Suprapubic skin (tissue), 4 donors: ENCODE measurements around the gene ADCK2. TPM values are rescaled to one million over a fixed set of nuclear protein-coding genes. Genes with fewer than 3 reads are reported as not detected.
A peak's percentile ranks its signal among the peaks of the same experiment; 100 is the strongest.
"Not testable (repeated sequence)": the region's sequence is repeated elsewhere in the genome, so short reads cannot be mapped to it uniquely, and the experiment has no call there.

Experiments
- DNase-seq, 2 donors: peaks; one replicate each; pipeline ENCODE4 v3.0.0-alpha.2; 2019; ENCODE audit warnings: low spot score in 2 of 2
- H3K27ac ChIP-seq: fragments of 200-600 bp; sonication (generic); one replicate; pipeline ENCODE4 v1.5.1; 2019
- H3K27me3 ChIP-seq: fragments of 200-600 bp; sonication (generic); one replicate; pipeline ENCODE4 v1.5.1; 2019
- H3K36me3 ChIP-seq: fragments of 200-600 bp; sonication (generic); one replicate; pipeline ENCODE4 v1.5.1; 2019
- H3K4me1 ChIP-seq: fragments of 200-600 bp; sonication (generic); one replicate; pipeline ENCODE4 v1.5.1; 2019
- H3K4me3 ChIP-seq: fragments of 200-600 bp; sonication (generic); one replicate; pipeline ENCODE4 v1.5.1; 2019; ENCODE audit warnings: mild to moderate bottlenecking
- H3K9me3 ChIP-seq: fragments of 200-600 bp; sonication (generic); one replicate; pipeline ENCODE4 v1.5.1; 2019
- CTCF ChIP-seq, 2 donors: fragments of 200-600 bp in 1 of 2; fragments of 450-650 bp in 1 of 2; sonication (generic) in 1 of 2; IDR thresholded peaks; one replicate each; pipeline ENCODE4 v1.5.1; 2016 to 2019; ENCODE audit warnings: antibody characterized with exemption in 2 of 2, mild to moderate bottlenecking in 1 of 2, moderate library complexity in 1 of 2
- EP300 ChIP-seq: sonication (generic); formaldehyde crosslinking; IDR thresholded peaks from one replicate; pipeline ENCODE4 v1.6.1; 2017; ENCODE audit warnings: antibody characterized with exemption
- POLR2A ChIP-seq, 2 donors: fragments of 450-650 bp; IDR thresholded peaks; one replicate each; pipeline ENCODE4 v1.6.1; 2017; ENCODE audit warnings: antibody characterized with exemption in 2 of 2, mild to moderate bottlenecking in 2 of 2, moderate library complexity in 2 of 2
- POLR2AphosphoS5 ChIP-seq, 3 donors: sonication (generic); formaldehyde crosslinking; IDR thresholded peaks; one replicate each; pipeline ENCODE4 v1.6.1; 2017; ENCODE audit warnings: antibody characterized with exemption in 3 of 3
- WGBS: methylation state at CpG from one replicate; pipeline ENCODE4 v1.1.5; 2018; 5-methylcytosine and 5-hydroxymethylcytosine counted together
- total RNA-seq, 4 donors: library from RNA; depleted of rRNA; stranded (reverse); fragments of >200 nt; gene quantifications; one replicate each; pipeline ENCODE4 v1.1.0, GENCODE V29; 2016

Gene ADCK2
- total RNA-seq, 4 donors from 2014 or later = 41.2 to 65.9 (median 53.3) TPM

GRCh38 chr7:140641524-140642195, 31.1 kb upstream of the ADCK2 start:
- H3K27ac ChIP-seq = peak overlapping the region; percentile 85
- no peak overlapping the region for H3K4me3 ChIP-seq
- peaks cover 34% of the 10 kb centered on the region for H3K27me3 ChIP-seq
- no peaks in the 10 kb centered on the region for H3K9me3 ChIP-seq
- no peak for TF ChIP-seq EP300
- no peak for TF ChIP-seq POLR2AphosphoS5 (IDR thresholded peaks at IDR 0.05)
- no peak for TF ChIP-seq POLR2A (IDR thresholded peaks at IDR 0.05)
- TF ChIP-seq CTCF (IDR thresholded peaks at IDR 0.05) = no peak
- H3K4me1 ChIP-seq = peaks cover 32% of the 10 kb centered on the region
- WGBS = 73% methylated on average over 15 of the region's 15 CpGs
- H3K36me3 ChIP-seq = no peaks in the 10 kb centered on the region
- peak; percentile 11 to 61 for DNase-seq

GRCh38 chr7:140643416-140643815, 29.3 kb upstream of the ADCK2 start:
- H3K9me3 ChIP-seq = no peaks in the 10 kb centered on the region
- peaks cover 29% of the 10 kb centered on the region for H3K27me3 ChIP-seq
- H3K36me3 ChIP-seq = no peaks in the 10 kb centered on the region
- no peak overlapping the region for H3K27ac ChIP-seq
- no peak for TF ChIP-seq EP300
- no peak for TF ChIP-seq POLR2A (IDR thresholded peaks at IDR 0.05)
- TF ChIP-seq CTCF (IDR thresholded peaks at IDR 0.05) = no peak
- TF ChIP-seq POLR2AphosphoS5 (IDR thresholded peaks at IDR 0.05) = no peak
- WGBS = 89% methylated on average over 5 of the region's 5 CpGs
- no peak overlapping the region for H3K4me3 ChIP-seq
- DNase-seq = peak; percentile 40 to 76
- peaks cover 24% of the 10 kb centered on the region for H3K4me1 ChIP-seq

- peak; percentile 46 to 61 for DNase-seq
- WGBS = 81% methylated on average over 9 of the region's 13 CpGs
- H3K9me3 ChIP-seq = not testable (repeated sequence)
Measured at GRCh38 chr7:140644761-140645160, 28.0 kb upstream of the ADCK2 start.

GRCh38 chr7:140645166-140645900, 27.4 kb upstream of the ADCK2 start:
- Histone ChIP-seq H3K4me3 (no peak overlapping the region), H3K27ac (no peak overlapping the region), H3K4me1 (peaks cover 5% of the 10 kb centered on the region), H3K9me3 (no peaks in the 10 kb centered on the region), H3K36me3 (no peaks in the 10 kb centered on the region), H3K27me3 (peaks cover 13% of the 10 kb centered on the region)
- DNase-seq = peak; percentile 36 to 62
- no peak for TF ChIP-seq EP300
- TF ChIP-seq POLR2AphosphoS5 (IDR thresholded peaks at IDR 0.05) = no peak
- no peak for TF ChIP-seq POLR2A (IDR thresholded peaks at IDR 0.05)
- TF ChIP-seq CTCF (IDR thresholded peaks at IDR 0.05) = no peak
- WGBS = 73% methylated on average over 7 of the region's 8 CpGs

More at GRCh38 chr7:140644761-140645160, 28.0 kb upstream of the ADCK2 start:
- H3K4me3 ChIP-seq, H3K36me3 ChIP-seq, H3K27ac ChIP-seq: not testable (repeated sequence)
- Histone ChIP-seq H3K4me1 (peaks cover 10% of the 10 kb centered on the region), H3K27me3 (peaks cover 18% of the 10 kb centered on the region)

GRCh38 chr7:140646931-140647647, 25.7 kb upstream of the ADCK2 start:
- no peak for TF ChIP-seq POLR2A (IDR thresholded peaks at IDR 0.05)
- TF ChIP-seq POLR2AphosphoS5 (IDR thresholded peaks at IDR 0.05) = no peak
- peak in 1 of 2 donors; percentile 44 for TF ChIP-seq CTCF (IDR thresholded peaks at IDR 0.05)
- no peak for TF ChIP-seq EP300
- WGBS = 29% methylated on average over 5 of the region's 8 CpGs
- Histone ChIP-seq H3K4me1 (no peaks in the 10 kb centered on the region), H3K9me3 (no peaks in the 10 kb centered on the region), H3K27me3 (no peaks in the 10 kb centered on the region), H3K27ac (no peak overlapping the region), H3K36me3 (no peaks in the 10 kb centered on the region), H3K4me3 (no peak overlapping the region)
- DNase-seq = peak; percentile 54 to 73
